Subcutaneous adipose tissue (tissue), 4 donors: ENCODE measurements around the gene ID2. TPM values are rescaled to one million over a fixed set of nuclear protein-coding genes. Genes with fewer than 3 reads are reported as not detected.

Source experiments
- total RNA-seq, 4 donors: library from RNA; depleted of rRNA; stranded (reverse); fragments of >200 nt; gene quantifications; one replicate each; pipeline ENCODE4 v1.1.0, GENCODE V29; 2016
- TF ChIP-seq, protein P1 (sequence below): fragments of 450-650 bp; IDR thresholded peaks from one replicate; pipeline ENCODE4 v1.5.1; 2016; ENCODE audit warnings: low read depth, mild to moderate bottlenecking, control low read depth, antibody characterized with exemption, moderate library complexity

The ID2 gene, protein sequence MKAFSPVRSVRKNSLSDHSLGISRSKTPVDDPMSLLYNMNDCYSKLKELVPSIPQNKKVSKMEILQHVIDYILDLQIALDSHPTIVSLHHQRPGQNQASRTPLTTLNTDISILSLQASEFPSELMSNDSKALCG
- total RNA-seq, result 100 to 1,000 TPM; 132 to 209 (median 182) TPM

DNA sequence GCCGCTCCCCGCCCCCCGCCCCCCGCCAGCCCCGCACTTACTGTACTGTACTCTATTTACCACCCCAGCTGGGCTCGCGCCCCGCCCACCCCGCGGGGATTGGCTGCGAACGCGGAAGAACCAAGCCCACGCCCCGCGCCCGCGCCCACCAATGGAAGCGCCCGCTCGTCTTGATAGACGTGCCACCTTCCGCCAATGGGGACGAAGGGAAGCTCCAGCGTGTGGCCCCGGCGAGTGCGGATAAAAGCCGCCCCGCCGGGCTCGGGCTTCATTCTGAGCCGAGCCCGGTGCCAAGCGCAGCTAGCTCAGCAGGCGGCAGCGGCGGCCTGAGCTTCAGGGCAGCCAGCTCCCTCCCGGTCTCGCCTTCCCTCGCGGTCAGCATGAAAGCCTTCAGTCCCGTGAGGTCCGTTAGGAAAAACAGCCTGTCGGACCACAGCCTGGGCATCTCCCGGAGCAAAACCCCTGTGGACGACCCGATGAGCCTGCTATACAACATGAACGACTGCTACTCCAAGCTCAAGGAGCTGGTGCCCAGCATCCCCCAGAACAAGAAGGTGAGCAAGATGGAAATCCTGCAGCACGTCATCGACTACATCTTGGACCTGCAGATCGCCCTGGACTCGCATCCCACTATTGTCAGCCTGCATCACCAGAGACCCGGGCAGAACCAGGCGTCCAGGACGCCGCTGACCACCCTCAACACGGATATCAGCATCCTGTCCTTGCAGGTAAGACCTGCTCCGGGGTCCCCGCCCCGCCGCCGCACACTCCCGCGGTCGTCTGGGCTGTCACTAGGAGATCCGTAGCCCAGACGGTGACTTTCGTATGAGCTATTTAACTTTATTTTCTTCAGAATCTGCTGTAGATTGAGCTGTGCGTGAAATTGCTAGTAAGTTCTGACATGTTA is at the start of gene ID2:
Gene ID2 (plus strand): TSS at position 271 of the 907 bp plus-strand sequence. CDS start 110 bp downstream, at position 381.
- TF ChIP-seq, protein P1, sequence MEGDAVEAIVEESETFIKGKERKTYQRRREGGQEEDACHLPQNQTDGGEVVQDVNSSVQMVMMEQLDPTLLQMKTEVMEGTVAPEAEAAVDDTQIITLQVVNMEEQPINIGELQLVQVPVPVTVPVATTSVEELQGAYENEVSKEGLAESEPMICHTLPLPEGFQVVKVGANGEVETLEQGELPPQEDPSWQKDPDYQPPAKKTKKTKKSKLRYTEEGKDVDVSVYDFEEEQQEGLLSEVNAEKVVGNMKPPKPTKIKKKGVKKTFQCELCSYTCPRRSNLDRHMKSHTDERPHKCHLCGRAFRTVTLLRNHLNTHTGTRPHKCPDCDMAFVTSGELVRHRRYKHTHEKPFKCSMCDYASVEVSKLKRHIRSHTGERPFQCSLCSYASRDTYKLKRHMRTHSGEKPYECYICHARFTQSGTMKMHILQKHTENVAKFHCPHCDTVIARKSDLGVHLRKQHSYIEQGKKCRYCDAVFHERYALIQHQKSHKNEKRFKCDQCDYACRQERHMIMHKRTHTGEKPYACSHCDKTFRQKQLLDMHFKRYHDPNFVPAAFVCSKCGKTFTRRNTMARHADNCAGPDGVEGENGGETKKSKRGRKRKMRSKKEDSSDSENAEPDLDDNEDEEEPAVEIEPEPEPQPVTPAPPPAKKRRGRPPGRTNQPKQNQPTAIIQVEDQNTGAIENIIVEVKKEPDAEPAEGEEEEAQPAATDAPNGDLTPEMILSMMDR, result no peak

DNA sequence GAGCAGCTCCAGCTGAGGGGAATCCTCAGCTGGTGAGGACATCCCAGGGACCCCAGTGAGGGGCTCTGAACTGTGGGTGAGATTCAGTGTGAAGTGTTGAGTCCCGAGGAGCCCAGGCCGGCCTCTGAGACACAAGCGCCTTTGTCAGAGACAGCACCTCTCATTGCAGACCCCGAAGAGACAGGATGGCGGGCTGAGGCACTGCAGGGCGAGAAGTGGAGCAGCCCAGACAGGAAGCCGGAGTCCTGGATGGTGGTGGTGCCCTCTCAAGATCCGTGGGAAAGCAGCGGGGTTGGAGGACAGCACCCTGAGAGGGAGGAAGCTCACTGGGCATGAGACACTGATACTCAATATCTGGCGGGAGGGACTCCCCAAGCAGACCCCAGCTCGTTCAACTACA is 49.1 kb upstream of the ID2 start:
- TF ChIP-seq, protein P1, result no peak

GRCh38 chr2:8633186-8633734 is 48.6 kb upstream of the ID2 start:
- TF ChIP-seq, protein P1, result no peak

DNA sequence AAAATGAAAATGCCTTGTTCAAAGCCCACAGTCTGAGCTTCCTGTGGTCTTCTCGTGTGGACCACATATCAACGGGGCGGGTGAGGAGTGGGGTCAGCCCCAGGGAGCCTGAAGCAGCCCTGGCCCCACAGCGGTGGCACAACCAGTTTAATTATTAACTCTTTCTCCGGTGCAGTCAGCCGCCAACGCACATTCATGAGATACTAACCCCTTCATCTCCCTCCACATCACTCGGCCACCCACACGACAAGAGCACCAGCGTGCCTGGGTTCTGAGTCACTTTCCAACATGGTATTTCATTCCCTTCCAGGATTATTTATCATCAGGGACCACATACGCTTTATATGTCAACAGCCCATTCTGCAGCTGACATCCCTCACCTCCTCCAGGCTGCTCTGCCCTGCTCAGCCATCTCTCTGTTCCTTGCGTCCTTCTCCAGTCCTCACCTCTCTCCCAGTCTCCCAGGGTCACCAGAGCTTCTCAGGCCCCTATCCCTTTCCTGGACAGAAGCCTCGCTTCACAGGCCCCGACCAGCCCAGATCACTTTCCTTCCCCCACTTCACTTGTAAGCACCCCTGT is 48.0 kb upstream of the ID2 start:
- TF ChIP-seq, protein P1, result no peak

DNA sequence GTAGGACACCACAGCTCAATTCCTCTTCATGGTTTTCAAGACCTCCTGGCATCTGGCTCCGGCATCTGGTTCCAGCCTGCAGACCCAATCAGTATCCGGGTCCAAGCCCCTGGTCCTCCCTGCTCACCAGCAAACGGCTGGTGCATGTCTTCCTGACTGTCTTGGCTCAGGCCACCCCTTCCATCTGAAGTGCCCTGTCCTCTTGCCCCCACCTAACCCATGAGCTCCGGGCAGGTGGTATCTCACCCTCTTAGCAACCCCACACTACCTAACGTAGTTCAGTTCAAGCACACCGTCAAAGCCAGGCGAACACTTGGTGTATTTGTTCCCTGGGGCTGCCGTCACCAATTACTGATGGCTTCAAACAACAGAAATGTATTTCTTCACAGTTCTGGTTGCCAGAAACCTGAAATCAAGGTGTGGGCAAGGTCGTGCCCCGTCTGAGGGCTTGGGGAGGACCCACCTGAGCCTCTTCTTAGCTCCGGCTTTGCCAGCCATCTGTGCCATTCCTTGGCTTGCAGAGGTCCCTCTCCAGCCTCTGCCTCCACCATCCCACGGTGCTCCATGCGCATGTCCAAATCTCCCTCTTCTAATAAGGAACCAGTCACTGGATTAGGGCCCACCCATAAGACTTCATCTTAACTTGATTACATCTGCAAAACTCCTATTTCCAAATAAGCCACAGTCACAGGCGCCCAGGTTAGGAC is 47.2 kb upstream of the ID2 start:
- TF ChIP-seq, protein P1, result no peak

DNA sequence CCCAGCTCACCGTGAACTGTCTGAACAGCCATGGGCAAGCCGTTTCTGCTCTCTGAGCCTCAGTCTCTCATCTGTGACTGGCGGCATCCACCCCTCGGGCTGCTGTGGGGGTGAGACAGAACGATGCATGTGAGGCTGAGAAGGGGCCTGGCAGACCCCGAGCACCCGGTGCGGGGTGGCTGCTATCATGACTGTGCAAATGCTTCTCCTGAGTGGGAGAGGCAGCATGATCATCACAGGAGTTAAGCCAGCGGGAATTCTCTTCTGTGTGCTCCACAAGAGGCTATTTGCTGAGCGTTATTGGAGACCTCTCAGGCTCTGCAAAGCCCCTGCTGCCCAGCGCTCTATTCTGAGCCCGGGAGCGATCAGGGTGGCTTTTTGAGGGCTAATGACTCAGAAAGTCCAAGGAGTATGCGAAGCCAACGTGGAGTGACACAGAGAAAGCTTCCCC is 45.8 kb upstream of the ID2 start:
- TF ChIP-seq, protein P1, result no peak
